ENCODE data around the gene KCNC3.

DNA sequence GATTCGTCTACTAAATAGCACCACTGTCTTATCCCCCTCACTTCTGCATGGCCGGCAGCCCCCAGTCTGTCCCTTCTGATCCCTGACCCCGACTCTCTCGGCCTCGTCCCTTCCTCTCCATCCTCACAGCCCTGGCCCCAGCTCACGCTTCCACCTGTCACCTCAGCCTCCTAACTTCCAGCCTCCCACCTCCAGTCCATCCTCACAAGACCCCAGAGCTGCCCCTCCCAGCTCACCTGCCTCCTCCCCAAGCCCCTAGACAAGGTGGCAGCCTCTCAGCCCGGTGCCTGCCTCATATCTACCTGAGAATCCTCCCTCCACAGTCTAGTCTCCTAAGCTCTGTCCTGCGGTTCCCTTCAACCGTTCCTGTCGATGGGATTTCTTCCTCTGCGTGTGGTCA is 10.0 kb downstream of the KCNC3 start:
- TF ChIP-seq MYC (IDR thresholded peaks at IDR 0.05; ENCODE audit: low read depth, low read length) = no peak
- TF ChIP-seq, protein P1, sequence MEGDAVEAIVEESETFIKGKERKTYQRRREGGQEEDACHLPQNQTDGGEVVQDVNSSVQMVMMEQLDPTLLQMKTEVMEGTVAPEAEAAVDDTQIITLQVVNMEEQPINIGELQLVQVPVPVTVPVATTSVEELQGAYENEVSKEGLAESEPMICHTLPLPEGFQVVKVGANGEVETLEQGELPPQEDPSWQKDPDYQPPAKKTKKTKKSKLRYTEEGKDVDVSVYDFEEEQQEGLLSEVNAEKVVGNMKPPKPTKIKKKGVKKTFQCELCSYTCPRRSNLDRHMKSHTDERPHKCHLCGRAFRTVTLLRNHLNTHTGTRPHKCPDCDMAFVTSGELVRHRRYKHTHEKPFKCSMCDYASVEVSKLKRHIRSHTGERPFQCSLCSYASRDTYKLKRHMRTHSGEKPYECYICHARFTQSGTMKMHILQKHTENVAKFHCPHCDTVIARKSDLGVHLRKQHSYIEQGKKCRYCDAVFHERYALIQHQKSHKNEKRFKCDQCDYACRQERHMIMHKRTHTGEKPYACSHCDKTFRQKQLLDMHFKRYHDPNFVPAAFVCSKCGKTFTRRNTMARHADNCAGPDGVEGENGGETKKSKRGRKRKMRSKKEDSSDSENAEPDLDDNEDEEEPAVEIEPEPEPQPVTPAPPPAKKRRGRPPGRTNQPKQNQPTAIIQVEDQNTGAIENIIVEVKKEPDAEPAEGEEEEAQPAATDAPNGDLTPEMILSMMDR (IDR thresholded peaks at IDR 0.05; ENCODE audit: low read depth, low read length) = no peak
- TF ChIP-seq, protein P2, sequence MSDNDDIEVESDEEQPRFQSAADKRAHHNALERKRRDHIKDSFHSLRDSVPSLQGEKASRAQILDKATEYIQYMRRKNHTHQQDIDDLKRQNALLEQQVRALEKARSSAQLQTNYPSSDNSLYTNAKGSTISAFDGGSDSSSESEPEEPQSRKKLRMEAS (IDR thresholded peaks at IDR 0.05; ENCODE audit: low read depth, low read length) = no peak
